DND-41 (cell line): ENCODE measurements around the gene INTS1.

ENCODE experiments used
- EZH2 ChIP-seq: IDR thresholded peaks from 3 replicates; pipeline ENCODE4 v1.6.1; 2012; ENCODE audit warnings: borderline replicate concordance, low read depth, mild to moderate bottlenecking, moderate library complexity, low read length, inconsistent platforms; ENCODE audit not compliant: severe bottlenecking
- TF ChIP-seq, protein P1 (sequence below): IDR thresholded peaks from 2 replicates; pipeline ENCODE4 v1.5.1; 2012; ENCODE audit warnings: borderline replicate concordance, low read length, moderate library complexity, mild to moderate bottlenecking; ENCODE audit not compliant: poor library complexity, severe bottlenecking; ENCODE audit errors: extremely low read depth

DNA sequence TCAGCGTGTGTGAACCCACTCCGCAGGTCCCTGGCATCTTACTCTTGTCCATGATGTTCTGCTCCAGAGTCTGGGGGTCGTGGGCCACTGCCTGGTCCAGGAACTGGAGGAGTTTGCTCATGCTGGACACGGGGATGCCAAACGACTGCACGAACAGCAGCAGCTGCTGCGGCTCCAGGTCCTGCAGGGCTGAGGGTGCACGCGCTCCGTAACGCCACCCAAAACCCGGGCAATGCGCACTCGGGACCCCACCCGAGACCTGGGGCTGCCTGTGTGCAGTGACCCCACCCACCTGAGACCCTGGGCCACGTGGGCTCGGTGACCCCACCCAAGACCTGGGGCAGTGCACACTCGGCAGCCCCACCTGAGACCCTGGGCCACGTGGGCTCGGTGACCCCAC, 22.9 kb downstream of the INTS1 start:
- TF ChIP-seq, protein P1, sequence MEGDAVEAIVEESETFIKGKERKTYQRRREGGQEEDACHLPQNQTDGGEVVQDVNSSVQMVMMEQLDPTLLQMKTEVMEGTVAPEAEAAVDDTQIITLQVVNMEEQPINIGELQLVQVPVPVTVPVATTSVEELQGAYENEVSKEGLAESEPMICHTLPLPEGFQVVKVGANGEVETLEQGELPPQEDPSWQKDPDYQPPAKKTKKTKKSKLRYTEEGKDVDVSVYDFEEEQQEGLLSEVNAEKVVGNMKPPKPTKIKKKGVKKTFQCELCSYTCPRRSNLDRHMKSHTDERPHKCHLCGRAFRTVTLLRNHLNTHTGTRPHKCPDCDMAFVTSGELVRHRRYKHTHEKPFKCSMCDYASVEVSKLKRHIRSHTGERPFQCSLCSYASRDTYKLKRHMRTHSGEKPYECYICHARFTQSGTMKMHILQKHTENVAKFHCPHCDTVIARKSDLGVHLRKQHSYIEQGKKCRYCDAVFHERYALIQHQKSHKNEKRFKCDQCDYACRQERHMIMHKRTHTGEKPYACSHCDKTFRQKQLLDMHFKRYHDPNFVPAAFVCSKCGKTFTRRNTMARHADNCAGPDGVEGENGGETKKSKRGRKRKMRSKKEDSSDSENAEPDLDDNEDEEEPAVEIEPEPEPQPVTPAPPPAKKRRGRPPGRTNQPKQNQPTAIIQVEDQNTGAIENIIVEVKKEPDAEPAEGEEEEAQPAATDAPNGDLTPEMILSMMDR, result no peak
- no peak for TF ChIP-seq EZH2
